Cardiac fibroblast (primary cell): ENCODE measurements around the gene CTBP1.

Source experiments
- DNase-seq, 2 donors: peaks; one replicate each; pipeline versions ENCODE4 v3.0.0 to v3.0.0-alpha.2; 2010; ENCODE audit warnings: low read depth in 2 of 2
- H3K4me3 ChIP-seq, 2 donors: replicated peaks in 1 of 2; 1 replicate in 1 of 2; 2 replicates in 1 of 2; pipeline ENCODE4 v1.5.1; 2011; ENCODE audit warnings: low read depth in 2 of 2, low read length in 2 of 2, mild to moderate bottlenecking in 2 of 2, moderate library complexity in 1 of 2
- CTCF ChIP-seq: IDR thresholded peaks from one replicate; pipeline ENCODE4 v1.5.1; 2011; ENCODE audit warnings: low read depth, mild to moderate bottlenecking, low read length, inconsistent platforms

CTBP1 gene

DNA sequence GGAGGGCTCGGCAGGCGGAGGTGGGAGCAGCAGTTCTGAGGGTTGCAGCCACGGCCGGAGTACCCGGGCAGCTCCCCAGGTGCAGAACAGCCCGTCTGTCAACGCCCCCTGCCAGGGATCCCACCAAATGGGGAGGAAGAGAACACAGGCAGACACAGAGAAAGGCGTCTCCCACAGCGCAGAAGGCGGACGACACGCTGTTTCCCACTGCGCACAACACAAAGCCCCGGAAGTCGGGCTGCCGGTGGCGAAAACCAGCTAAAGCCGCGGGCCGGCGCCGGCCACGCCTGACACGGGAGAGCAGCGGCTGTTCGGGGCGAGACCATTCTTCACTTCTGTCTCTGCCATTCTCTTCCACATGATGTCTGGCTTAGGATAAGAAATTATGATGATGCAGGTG, 31.6 kb downstream of the CTBP1 start:
- no peak overlapping the region for H3K4me3 ChIP-seq
- no peak for TF ChIP-seq CTCF
- no peak for DNase-seq

GRCh38 chr4:1216869-1217294, 32.0 kb downstream of the CTBP1 start:
- no peak for DNase-seq
- no peak for TF ChIP-seq CTCF
- no peak overlapping the region for H3K4me3 ChIP-seq

DNA sequence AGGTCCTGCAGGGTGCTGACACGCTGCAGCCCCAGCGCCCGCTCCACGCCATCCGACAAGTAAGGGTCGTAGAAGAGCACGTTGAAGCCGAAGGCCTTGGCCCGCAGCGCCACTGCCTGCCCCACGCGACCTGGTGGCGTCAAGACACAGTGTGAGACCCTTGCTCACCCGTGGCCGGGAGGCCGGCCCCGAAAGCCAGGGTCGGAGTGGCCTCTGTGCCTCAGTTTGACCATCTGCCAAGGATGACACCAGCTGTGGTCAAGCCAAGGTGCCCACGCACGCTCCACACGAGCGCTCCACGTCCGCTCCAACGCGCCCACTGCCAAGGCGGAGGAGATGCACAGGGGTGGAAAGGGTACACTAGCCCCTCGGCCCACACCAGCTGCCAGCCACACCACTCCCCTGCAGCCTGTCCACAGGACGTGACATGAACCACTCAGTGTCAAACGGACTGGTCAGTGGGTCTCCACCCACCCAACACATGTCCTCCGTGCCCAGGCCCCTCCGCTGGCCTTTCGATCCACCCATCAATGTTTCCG, 32.8 kb downstream of the CTBP1 start:
- no peak for DNase-seq
- no peak overlapping the region for H3K4me3 ChIP-seq
- no peak for TF ChIP-seq CTCF

GRCh38 chr4:1215141-1216075, 33.5 kb downstream of the CTBP1 start:
- TF ChIP-seq CTCF = no peak
- no peak for DNase-seq
- H3K4me3 ChIP-seq = no peak overlapping the region

DNA sequence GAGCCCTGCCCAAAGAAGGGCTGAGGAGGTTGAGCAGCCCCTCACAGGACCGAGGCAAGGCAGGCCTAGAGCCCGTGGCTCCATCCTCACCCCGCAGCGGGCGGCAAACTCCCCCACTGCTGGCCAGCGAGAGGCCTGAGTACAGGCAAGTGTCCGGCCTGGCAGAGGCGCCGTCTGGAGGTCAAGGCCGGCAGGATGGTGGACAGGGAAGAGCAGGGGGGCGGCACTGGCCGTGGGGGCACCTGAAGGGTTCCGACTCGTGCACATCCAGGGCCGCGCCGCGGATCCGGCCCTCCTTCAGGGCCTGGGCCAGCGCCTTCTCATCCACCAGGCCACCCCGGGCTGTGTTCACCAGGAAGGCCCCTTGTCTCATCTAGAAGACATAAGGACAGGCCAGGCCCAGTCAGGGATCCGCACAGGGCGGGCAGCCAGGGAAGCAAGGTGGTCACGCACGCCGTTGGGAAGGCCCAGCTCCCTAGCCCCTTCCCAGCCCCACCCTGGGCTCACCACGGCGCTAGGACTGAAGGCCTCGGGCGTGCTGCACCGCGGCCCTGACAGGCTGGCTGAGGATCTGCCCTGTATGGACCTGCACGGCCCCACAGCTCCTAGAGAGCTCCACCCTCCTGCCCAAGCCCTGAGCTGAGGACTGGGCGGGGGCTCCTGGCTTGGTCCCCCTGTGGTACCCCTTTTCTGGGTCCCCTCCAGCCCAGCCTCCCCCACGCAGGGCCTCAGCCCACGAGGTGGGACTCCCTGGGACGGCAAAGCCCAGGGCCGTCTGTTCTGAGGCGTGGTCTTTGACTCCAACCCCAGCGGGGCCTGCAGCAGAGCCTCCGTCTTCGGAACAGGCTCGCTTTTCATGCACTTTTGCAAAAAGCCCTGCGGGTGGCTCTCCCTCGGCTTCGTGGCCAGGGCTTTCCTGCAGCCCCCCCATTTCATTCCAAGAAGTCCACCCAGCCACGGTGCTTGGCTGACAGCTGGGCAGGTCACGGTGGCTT, 34.5 kb downstream of the CTBP1 start:
- no peak overlapping the region for H3K4me3 ChIP-seq
- no peak for DNase-seq
- no peak for TF ChIP-seq CTCF

GRCh38 chr4:1213336-1213995, 35.5 kb downstream of the CTBP1 start:
- no peak overlapping the region for H3K4me3 ChIP-seq
- no peak for TF ChIP-seq CTCF
- no peak for DNase-seq
